MM.1S (cell line): ENCODE results near the gene CUL1.

Source experiments
- DNase-seq: peaks from one replicate; pipeline ENCODE4 v3.0.0-alpha.2; 2015
- H2AFZ ChIP-seq: fragments of 300-600 bp; sonication (generic); 2 replicates; pipeline ENCODE4 v1.6.0; 2016; ENCODE audit warnings: antibody characterized with exemption, low read length
- H3F3A ChIP-seq: fragments of 300-600 bp; sonication (generic); 2 replicates; pipeline ENCODE4 v1.6.1; 2016; ENCODE audit warnings: mild to moderate bottlenecking, antibody characterized with exemption, low read length, moderate library complexity, mixed read lengths; ENCODE audit not compliant: insufficient read depth
- H3K27ac ChIP-seq: fragments of 300-600 bp; sonication (generic); 2 replicates; pipeline ENCODE4 v1.5.1; 2016; ENCODE audit warnings: mild to moderate bottlenecking, low read length
- H3K27me3 ChIP-seq: fragments of 300-600 bp; sonication (generic); replicated peaks from 2 replicates; pipeline ENCODE4 v1.6.0; 2016; ENCODE audit warnings: low read length; ENCODE audit not compliant: insufficient read depth
- H3K36me3 ChIP-seq: fragments of 300-600 bp; sonication (generic); replicated peaks from 2 replicates; pipeline ENCODE4 v1.6.1; 2016; ENCODE audit warnings: mild to moderate bottlenecking, low read length, mixed read lengths; ENCODE audit not compliant: insufficient read depth
- H3K4me1 ChIP-seq: fragments of 300-600 bp; sonication (generic); 2 replicates; pipeline ENCODE4 v1.6.1; 2016; ENCODE audit warnings: low read length, mixed read lengths
- H3K4me2 ChIP-seq: fragments of 300-600 bp; sonication (generic); 2 replicates; pipeline ENCODE4 v1.6.0; 2016; ENCODE audit warnings: low read depth, low read length
- H3K4me3 ChIP-seq: fragments of 300-600 bp; sonication (generic); 2 replicates; pipeline ENCODE4 v1.5.1; 2016; ENCODE audit warnings: low read length, mixed read lengths
- H3K79me2 ChIP-seq: fragments of 300-600 bp; sonication (generic); 2 replicates; pipeline ENCODE4 v1.6.1; 2016; ENCODE audit warnings: mixed run types, low read length, mixed read lengths
- H3K9ac ChIP-seq: fragments of 300-600 bp; sonication (generic); 2 replicates; pipeline ENCODE4 v1.6.1; 2016; ENCODE audit warnings: low read length, mixed read lengths
- H3K9me2 ChIP-seq: fragments of 300-600 bp; sonication (generic); replicated peaks from 2 replicates; pipeline ENCODE4 v1.6.1; 2016; ENCODE audit warnings: mild to moderate bottlenecking, low read length, mixed read lengths; ENCODE audit not compliant: insufficient read depth
- H3K9me3 ChIP-seq: fragments of 300-600 bp; sonication (generic); replicated peaks from 2 replicates; pipeline ENCODE4 v1.6.1; 2016; ENCODE audit warnings: mild to moderate bottlenecking, low read length, mixed read lengths; ENCODE audit not compliant: insufficient read depth
- H4K20me1 ChIP-seq: fragments of 300-600 bp; sonication (generic); 2 replicates; pipeline ENCODE4 v1.6.1; 2016; ENCODE audit warnings: mild to moderate bottlenecking, low read length, moderate library complexity, mixed read lengths; ENCODE audit not compliant: insufficient read depth
- EZH2 ChIP-seq: fragments of 300-600 bp; sonication (generic); optimal IDR thresholded peaks from 2 replicates; pipeline ENCODE3; 2017; ENCODE audit warnings: low read depth, mild to moderate bottlenecking, antibody characterized with exemption, low read length, mixed read lengths
- EZH2phosphoT487 ChIP-seq: fragments of 300-600 bp; sonication (generic); IDR thresholded peaks from 2 replicates; pipeline ENCODE4 v1.6.1; 2018; ENCODE audit warnings: antibody characterized with exemption, low read length
- TF ChIP-seq, protein P1 (sequence below): fragments of 300-600 bp; sonication (generic); IDR thresholded peaks from 2 replicates; pipeline ENCODE4 v1.5.1; 2016; ENCODE audit warnings: antibody characterized with exemption, low read length, mixed read lengths

Gene CUL1

DNA sequence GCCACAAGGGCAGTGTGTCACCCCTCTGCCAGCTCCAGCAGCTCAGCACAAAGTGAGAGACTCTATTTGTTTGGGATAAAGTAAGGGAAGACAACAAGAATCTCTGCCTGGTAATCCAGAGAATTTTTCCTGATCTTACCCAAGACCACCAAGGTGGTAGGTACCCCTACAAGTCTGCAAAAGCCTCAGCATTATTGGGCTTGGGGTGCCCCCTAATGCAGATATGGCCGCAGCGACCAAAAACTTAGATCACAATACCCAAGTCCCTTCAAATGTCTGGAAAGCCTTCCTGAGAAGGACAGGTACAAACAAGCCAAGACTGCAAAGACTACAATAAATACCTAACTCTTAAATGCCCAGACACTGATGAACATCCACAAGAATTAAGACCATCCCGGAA is 22.4 kb upstream of the CUL1 start:
- no peaks in the 10 kb centered on the region for H3K9me3 ChIP-seq
- H3K9ac ChIP-seq = no peak overlapping the region
- H4K20me1 ChIP-seq = no peaks in the 10 kb centered on the region
- no peak overlapping the region for H3K27ac ChIP-seq
- H3K36me3 ChIP-seq = no peaks in the 10 kb centered on the region
- no peak overlapping the region for H2AFZ ChIP-seq
- TF ChIP-seq EZH2 = no peak
- TF ChIP-seq EZH2phosphoT487 = no peak
- TF ChIP-seq, protein P1, sequence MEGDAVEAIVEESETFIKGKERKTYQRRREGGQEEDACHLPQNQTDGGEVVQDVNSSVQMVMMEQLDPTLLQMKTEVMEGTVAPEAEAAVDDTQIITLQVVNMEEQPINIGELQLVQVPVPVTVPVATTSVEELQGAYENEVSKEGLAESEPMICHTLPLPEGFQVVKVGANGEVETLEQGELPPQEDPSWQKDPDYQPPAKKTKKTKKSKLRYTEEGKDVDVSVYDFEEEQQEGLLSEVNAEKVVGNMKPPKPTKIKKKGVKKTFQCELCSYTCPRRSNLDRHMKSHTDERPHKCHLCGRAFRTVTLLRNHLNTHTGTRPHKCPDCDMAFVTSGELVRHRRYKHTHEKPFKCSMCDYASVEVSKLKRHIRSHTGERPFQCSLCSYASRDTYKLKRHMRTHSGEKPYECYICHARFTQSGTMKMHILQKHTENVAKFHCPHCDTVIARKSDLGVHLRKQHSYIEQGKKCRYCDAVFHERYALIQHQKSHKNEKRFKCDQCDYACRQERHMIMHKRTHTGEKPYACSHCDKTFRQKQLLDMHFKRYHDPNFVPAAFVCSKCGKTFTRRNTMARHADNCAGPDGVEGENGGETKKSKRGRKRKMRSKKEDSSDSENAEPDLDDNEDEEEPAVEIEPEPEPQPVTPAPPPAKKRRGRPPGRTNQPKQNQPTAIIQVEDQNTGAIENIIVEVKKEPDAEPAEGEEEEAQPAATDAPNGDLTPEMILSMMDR = no peak
- DNase-seq = no peak
- no peaks in the 10 kb centered on the region for H3K27me3 ChIP-seq
- no peaks in the 10 kb centered on the region for H3K79me2 ChIP-seq
- H3K4me2 ChIP-seq = no peak overlapping the region
- H3K4me3 ChIP-seq = no peak overlapping the region
- H3K4me1 ChIP-seq = no peaks in the 10 kb centered on the region
- H3K9me2 ChIP-seq = no peaks in the 10 kb centered on the region
- H3F3A ChIP-seq = no peaks in the 10 kb centered on the region

GRCh38 chr7:148681821-148682220 is 16.9 kb upstream of the CUL1 start:
- Histone ChIP-seq H3K27me3 (no peaks in the 10 kb centered on the region), H2AFZ (no peak overlapping the region), H3K4me2 (no peak overlapping the region), H3K79me2 (no peaks in the 10 kb centered on the region), H3K9me3 (no peaks in the 10 kb centered on the region), H3K9me2 (no peaks in the 10 kb centered on the region), H3K9ac (no peak overlapping the region), H4K20me1 (no peaks in the 10 kb centered on the region), H3K4me1 (no peaks in the 10 kb centered on the region), H3K36me3 (no peaks in the 10 kb centered on the region), H3F3A (no peaks in the 10 kb centered on the region), H3K4me3 (no peak overlapping the region), H3K27ac (no peak overlapping the region)
- no peak for DNase-seq
- TF ChIP-seq, protein P1 = no peak
- TF ChIP-seq EZH2 = no peak
- TF ChIP-seq EZH2phosphoT487 = no peak

DNA sequence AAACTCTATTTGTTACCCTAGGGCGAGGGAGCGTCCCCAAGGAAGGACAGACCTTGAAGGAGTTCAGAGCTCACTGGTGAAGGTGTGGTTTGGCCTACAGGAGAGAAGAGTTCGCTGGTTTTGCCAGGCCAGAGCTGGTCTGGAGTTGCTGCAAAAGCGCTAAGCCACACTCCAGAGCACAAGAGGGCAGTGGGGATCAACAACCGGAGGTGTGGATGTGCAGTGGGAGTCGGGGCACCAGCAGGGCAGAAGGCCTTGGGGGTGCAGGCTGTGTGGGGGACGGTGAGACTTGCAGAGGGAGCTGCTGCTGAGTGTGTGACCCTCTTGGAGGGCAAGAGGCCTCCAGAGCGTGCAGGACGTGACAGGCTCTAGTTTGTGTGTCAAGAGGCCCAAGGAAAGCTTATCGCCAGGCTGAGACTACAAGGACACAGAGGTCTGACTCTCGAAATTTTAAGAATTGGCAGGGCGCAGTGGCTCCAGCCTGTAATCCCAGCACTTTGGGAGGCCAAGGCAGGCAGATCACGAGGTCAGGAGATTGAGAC is 14.3 kb upstream of the CUL1 start:
- H3K4me1 ChIP-seq = no peaks in the 10 kb centered on the region
- no peaks in the 10 kb centered on the region for H3F3A ChIP-seq
- no peaks in the 10 kb centered on the region for H3K79me2 ChIP-seq
- no peak overlapping the region for H3K4me3 ChIP-seq
- no peaks in the 10 kb centered on the region for H3K9me3 ChIP-seq
- H3K9ac ChIP-seq = no peak overlapping the region
- no peaks in the 10 kb centered on the region for H3K36me3 ChIP-seq
- H3K27me3 ChIP-seq = no peaks in the 10 kb centered on the region
- no peaks in the 10 kb centered on the region for H3K9me2 ChIP-seq
- H3K4me2 ChIP-seq = no peak overlapping the region
- TF ChIP-seq EZH2phosphoT487 = no peak
- TF ChIP-seq, protein P1 = no peak
- no peak for TF ChIP-seq EZH2
- H2AFZ ChIP-seq = no peak overlapping the region
- H4K20me1 ChIP-seq = no peaks in the 10 kb centered on the region
- H3K27ac ChIP-seq = no peak overlapping the region
- DNase-seq = no peak
